Measurements from ENCODE around the gene CNTN6. TPM values are rescaled to one million over a fixed set of nuclear protein-coding genes. Genes with fewer than 3 reads are reported as not detected.
A peak's percentile ranks its signal among the peaks of the same experiment; 100 is the strongest.

CNTN6 gene
- total and polyA plus RNA-seq, 9 donors = 0.72 to 3.3 (median 1.2) TPM

GRCh38 chr3:1262246-1262645, 169.4 kb downstream of the CNTN6 start:
- H3K4me3 ChIP-seq (ENCODE audit: low read length) = no peak overlapping the region

GRCh38 chr3:1263121-1263520, 170.3 kb downstream of the CNTN6 start:
- H3K4me1 ChIP-seq (ENCODE audit: control insufficient read depth, insufficient read depth, low read length) = no peaks in the 10 kb centered on the region
- no peak overlapping the region for H3K27ac ChIP-seq (ENCODE audit: low read length)
- H3K27me3 ChIP-seq (ENCODE audit: control insufficient read depth, insufficient read depth, low read length) = no peaks in the 10 kb centered on the region
- H3K9me3 ChIP-seq (replicated peaks; ENCODE audit: control insufficient read depth, low read depth, low read length) = no peaks in the 10 kb centered on the region
- no peak overlapping the region for H3K4me3 ChIP-seq (ENCODE audit: low read length)
- DNase-seq = no peak
- H3K36me3 ChIP-seq (ENCODE audit: control insufficient read depth, insufficient read depth, low read length) = no peaks in the 10 kb centered on the region
- no CpG with 5 or more reads among the region's 4 CpGs for WGBS (ENCODE audit: insufficient coverage)

More at GRCh38 chr3:1262246-1262645, 169.4 kb downstream of the CNTN6 start:
- H3K27me3 ChIP-seq (ENCODE audit: control insufficient read depth, insufficient read depth, low read length) = no peaks in the 10 kb centered on the region
- WGBS (ENCODE audit: insufficient coverage) = no CpG with 5 or more reads among the region's 2 CpGs
- H3K4me1 ChIP-seq (ENCODE audit: control insufficient read depth, insufficient read depth, low read length) = no peaks in the 10 kb centered on the region
- H3K36me3 ChIP-seq (ENCODE audit: control insufficient read depth, insufficient read depth, low read length) = no peaks in the 10 kb centered on the region
- no peak overlapping the region for H3K27ac ChIP-seq (ENCODE audit: low read length)
- no peak for DNase-seq
- no peaks in the 10 kb centered on the region for H3K9me3 ChIP-seq (replicated peaks; ENCODE audit: control insufficient read depth, low read depth, low read length)

- DNase-seq = no peak
- H3K9me3 ChIP-seq (replicated peaks; ENCODE audit: control insufficient read depth, low read depth, low read length) = no peaks in the 10 kb centered on the region
- H3K27ac ChIP-seq (ENCODE audit: low read length) = no peak overlapping the region
- H3K4me3 ChIP-seq (ENCODE audit: low read length) = no peak overlapping the region
- no peaks in the 10 kb centered on the region for H3K27me3 ChIP-seq (ENCODE audit: control insufficient read depth, insufficient read depth, low read length)
- no peaks in the 10 kb centered on the region for H3K4me1 ChIP-seq (ENCODE audit: control insufficient read depth, insufficient read depth, low read length)
- no peaks in the 10 kb centered on the region for H3K36me3 ChIP-seq (ENCODE audit: control insufficient read depth, insufficient read depth, low read length)
- no CpG with 5 or more reads among the region's 5 CpGs for WGBS (ENCODE audit: insufficient coverage)
Measured at GRCh38 chr3:1269808-1270207, 177.0 kb downstream of the CNTN6 start.

GRCh38 chr3:1272546-1273265, 179.9 kb downstream of the CNTN6 start:
- H3K36me3 ChIP-seq (ENCODE audit: control insufficient read depth, insufficient read depth, low read length) = no peaks in the 10 kb centered on the region
- no peak for DNase-seq
- WGBS (ENCODE audit: insufficient coverage) = 74% methylated on average over 2 of the region's 4 CpGs
- no peaks in the 10 kb centered on the region for H3K27me3 ChIP-seq (ENCODE audit: control insufficient read depth, insufficient read depth, low read length)
- H3K9me3 ChIP-seq (replicated peaks; ENCODE audit: control insufficient read depth, low read depth, low read length) = no peaks in the 10 kb centered on the region
- no peaks in the 10 kb centered on the region for H3K4me1 ChIP-seq (ENCODE audit: control insufficient read depth, insufficient read depth, low read length)
- H3K27ac ChIP-seq (ENCODE audit: low read length) = no peak overlapping the region
- H3K4me3 ChIP-seq (ENCODE audit: low read length) = no peak overlapping the region

GRCh38 chr3:1275495-1275894, 182.7 kb downstream of the CNTN6 start:
- Histone ChIP-seq H3K4me1 (ENCODE audit: control insufficient read depth, insufficient read depth, low read length) (no peaks in the 10 kb centered on the region), H3K36me3 (ENCODE audit: control insufficient read depth, insufficient read depth, low read length) (no peaks in the 10 kb centered on the region), H3K27ac (ENCODE audit: low read length) (no peak overlapping the region), H3K9me3 (replicated peaks; ENCODE audit: control insufficient read depth, low read depth, low read length) (no peaks in the 10 kb centered on the region), H3K27me3 (ENCODE audit: control insufficient read depth, insufficient read depth, low read length) (no peaks in the 10 kb centered on the region), H3K4me3 (ENCODE audit: low read length) (no peak overlapping the region)
- no peak for DNase-seq
- 89% methylated on average over 2 of the region's 4 CpGs for WGBS (ENCODE audit: insufficient coverage)

- peak; percentile 78 for DNase-seq
- peaks cover 2% of the 10 kb centered on the region for H3K4me1 ChIP-seq (ENCODE audit: control insufficient read depth, insufficient read depth, low read length)
- no peaks in the 10 kb centered on the region for H3K36me3 ChIP-seq (ENCODE audit: control insufficient read depth, insufficient read depth, low read length)
- H3K9me3 ChIP-seq (replicated peaks; ENCODE audit: control insufficient read depth, low read depth, low read length) = no peaks in the 10 kb centered on the region
- H3K27ac ChIP-seq (ENCODE audit: low read length) = peak overlapping the region; percentile 13
- 69% methylated on average over 2 of the region's 4 CpGs for WGBS (ENCODE audit: insufficient coverage)
- no peak overlapping the region for H3K4me3 ChIP-seq (ENCODE audit: low read length)
- no peaks in the 10 kb centered on the region for H3K27me3 ChIP-seq (ENCODE audit: control insufficient read depth, insufficient read depth, low read length)
Measured at GRCh38 chr3:1287815-1288214, 195.0 kb downstream of the CNTN6 start.

GRCh38 chr3:1288805-1289494, 196.1 kb downstream of the CNTN6 start:
- H3K4me1 ChIP-seq (ENCODE audit: control insufficient read depth, insufficient read depth, low read length) = peaks cover 2% of the 10 kb centered on the region
- H3K4me3 ChIP-seq (ENCODE audit: low read length) = no peak overlapping the region
- WGBS (ENCODE audit: insufficient coverage) = no CpG with 5 or more reads among the region's 4 CpGs
- no peaks in the 10 kb centered on the region for H3K27me3 ChIP-seq (ENCODE audit: control insufficient read depth, insufficient read depth, low read length)
- H3K36me3 ChIP-seq (ENCODE audit: control insufficient read depth, insufficient read depth, low read length) = no peaks in the 10 kb centered on the region
- no peak for DNase-seq
- no peak overlapping the region for H3K27ac ChIP-seq (ENCODE audit: low read length)
- no peaks in the 10 kb centered on the region for H3K9me3 ChIP-seq (replicated peaks; ENCODE audit: control insufficient read depth, low read depth, low read length)

- no peaks in the 10 kb centered on the region for H3K27me3 ChIP-seq (ENCODE audit: control insufficient read depth, insufficient read depth, low read length)
- DNase-seq = no peak
- no peaks in the 10 kb centered on the region for H3K9me3 ChIP-seq (replicated peaks; ENCODE audit: control insufficient read depth, low read depth, low read length)
- H3K27ac ChIP-seq (ENCODE audit: low read length) = no peak overlapping the region
- H3K4me1 ChIP-seq (ENCODE audit: control insufficient read depth, insufficient read depth, low read length) = peaks cover 2% of the 10 kb centered on the region
- no peaks in the 10 kb centered on the region for H3K36me3 ChIP-seq (ENCODE audit: control insufficient read depth, insufficient read depth, low read length)
- no CpG with 5 or more reads among the region's 3 CpGs for WGBS (ENCODE audit: insufficient coverage)
- H3K4me3 ChIP-seq (ENCODE audit: low read length) = no peak overlapping the region
Measured at GRCh38 chr3:1292571-1293071, 199.8 kb downstream of the CNTN6 start.

GRCh38 chr3:1294586-1294985, 201.8 kb downstream of the CNTN6 start:
- H3K27me3 ChIP-seq (ENCODE audit: control insufficient read depth, insufficient read depth, low read length) = no peaks in the 10 kb centered on the region
- no peaks in the 10 kb centered on the region for H3K4me1 ChIP-seq (ENCODE audit: control insufficient read depth, insufficient read depth, low read length)
- H3K9me3 ChIP-seq (replicated peaks; ENCODE audit: control insufficient read depth, low read depth, low read length) = no peaks in the 10 kb centered on the region
- no peaks in the 10 kb centered on the region for H3K36me3 ChIP-seq (ENCODE audit: control insufficient read depth, insufficient read depth, low read length)
- 91% methylated on average over 4 of the region's 5 CpGs for WGBS (ENCODE audit: insufficient coverage)
- no peak overlapping the region for H3K27ac ChIP-seq (ENCODE audit: low read length)
- H3K4me3 ChIP-seq (ENCODE audit: low read length) = no peak overlapping the region
- no peak for DNase-seq

GRCh38 chr3:1318296-1319005, 225.6 kb downstream of the CNTN6 start:
- H3K27ac ChIP-seq (ENCODE audit: low read length) = no peak overlapping the region
- H3K9me3 ChIP-seq (replicated peaks; ENCODE audit: control insufficient read depth, low read depth, low read length) = no peaks in the 10 kb centered on the region
- DNase-seq = no peak
- no peaks in the 10 kb centered on the region for H3K36me3 ChIP-seq (ENCODE audit: control insufficient read depth, insufficient read depth, low read length)
- no peaks in the 10 kb centered on the region for H3K27me3 ChIP-seq (ENCODE audit: control insufficient read depth, insufficient read depth, low read length)
- H3K4me1 ChIP-seq (ENCODE audit: control insufficient read depth, insufficient read depth, low read length) = no peaks in the 10 kb centered on the region
- WGBS (ENCODE audit: insufficient coverage) = 79% methylated on average over 4 of the region's 6 CpGs
- no peak overlapping the region for H3K4me3 ChIP-seq (ENCODE audit: low read length)

All from muscle of leg (tissue), 11 donors.